HG03521 (cell line): ENCODE results near the gene NEK7.
"Not testable (repeated sequence)": the region's sequence is repeated elsewhere in the genome, so short reads cannot be mapped to it uniquely, and the experiment has no call there.

ENCODE experiments used
- ATAC-seq: cut with Tn5 transposase; IDR thresholded peaks from one replicate; pipeline ENCODE4 v1.9.1; 2021; ENCODE audit warnings: mild to moderate bottlenecking, moderate library complexity; ENCODE audit not compliant: unreplicated experiment

NEK7 gene

DNA sequence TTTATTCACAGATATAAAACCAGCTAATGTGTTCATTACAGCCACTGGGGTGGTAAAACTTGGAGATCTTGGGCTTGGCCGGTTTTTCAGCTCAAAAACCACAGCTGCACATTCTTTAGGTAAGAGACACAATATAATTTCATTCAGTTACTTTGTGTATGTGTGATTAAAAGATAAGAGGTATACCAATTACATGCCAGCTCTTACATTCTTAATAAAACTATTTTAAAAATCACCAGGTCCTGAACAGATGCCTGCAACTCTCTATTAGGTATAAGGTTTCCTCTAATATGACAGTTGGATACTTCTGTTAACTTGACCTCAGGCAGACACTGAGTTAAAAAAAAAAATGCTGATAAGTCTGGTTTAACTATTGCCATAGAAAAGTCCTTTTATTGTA lies 122.1 kb downstream of the NEK7 start:
- ATAC-seq: no peak

DNA sequence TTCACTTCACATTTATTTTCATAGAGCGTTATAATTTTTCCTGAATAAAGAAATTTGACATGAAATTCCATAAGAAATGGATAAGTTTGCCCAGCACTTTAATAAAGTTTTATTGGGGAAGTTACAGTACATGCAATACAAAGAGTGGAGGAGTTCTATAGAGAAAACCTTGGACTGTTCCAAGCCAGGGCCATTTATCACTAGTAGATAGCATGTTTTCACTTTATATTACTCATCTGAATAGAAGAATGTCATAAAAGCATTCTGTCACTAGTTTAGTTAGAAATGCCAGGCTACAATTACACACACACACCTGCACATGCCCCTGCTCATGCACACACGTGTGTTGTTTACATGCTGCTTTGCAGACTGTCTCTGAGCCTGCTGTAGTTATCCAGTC lies 123.3 kb downstream of the NEK7 start:
- no peak for ATAC-seq

DNA sequence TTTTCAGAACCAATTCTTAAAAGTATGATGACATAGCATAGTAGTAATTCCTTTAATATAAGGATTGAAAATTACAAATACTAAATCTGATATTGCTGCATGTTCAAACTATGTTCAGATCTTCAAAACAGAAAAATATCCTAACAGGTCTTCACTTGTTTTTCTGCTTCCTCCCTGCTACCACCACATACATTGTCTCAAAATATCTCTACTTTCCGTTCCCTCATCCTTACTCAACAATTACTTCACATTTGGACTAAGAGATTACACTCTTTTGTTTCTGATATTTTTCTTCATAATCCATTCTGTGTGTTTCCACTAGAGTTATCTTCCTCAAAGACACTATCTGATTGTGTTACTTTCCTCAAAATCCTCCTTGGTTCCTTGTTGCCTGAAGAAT lies 125.1 kb downstream of the NEK7 start:
- ATAC-seq: no peak

DNA sequence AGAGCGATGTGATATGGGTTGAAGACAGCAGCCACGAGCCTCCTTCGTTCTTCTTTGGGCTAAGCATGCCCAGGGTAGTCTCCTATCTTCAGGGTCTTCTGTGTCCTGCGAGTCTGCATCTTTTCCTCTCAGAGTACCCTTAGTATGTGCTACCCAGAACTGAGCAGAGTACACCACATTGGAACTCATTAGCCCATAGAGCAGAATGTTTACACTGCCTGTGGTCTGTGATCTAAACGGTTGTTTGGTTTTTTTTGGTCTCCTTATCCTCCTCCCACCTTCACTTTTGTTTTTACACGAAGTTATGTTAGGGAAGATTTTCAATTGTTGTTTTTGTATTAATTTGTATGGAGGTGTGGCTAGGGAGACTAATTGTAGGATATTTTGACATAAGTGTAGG lies 126.4 kb downstream of the NEK7 start:
- ATAC-seq: no peak

DNA sequence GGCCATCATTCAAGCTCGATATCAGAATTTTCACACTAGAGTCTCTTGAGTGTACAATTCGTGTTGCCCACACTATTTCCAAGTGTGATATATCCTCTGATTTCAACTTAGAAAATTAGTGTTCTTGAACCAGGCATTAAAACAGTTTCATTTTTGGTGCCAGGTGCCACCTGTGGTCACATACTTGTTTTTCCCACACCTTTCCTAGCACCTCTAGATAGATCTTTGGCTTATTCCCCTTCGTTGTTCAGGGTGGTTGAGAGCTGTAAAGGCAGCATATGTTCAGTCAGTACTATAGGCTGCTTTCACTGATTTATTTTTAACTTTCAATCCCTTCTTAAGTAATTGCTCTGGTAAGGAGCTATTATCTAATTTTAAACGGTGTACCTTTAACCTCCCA lies 131.1 kb downstream of the NEK7 start:
- no peak for ATAC-seq

DNA sequence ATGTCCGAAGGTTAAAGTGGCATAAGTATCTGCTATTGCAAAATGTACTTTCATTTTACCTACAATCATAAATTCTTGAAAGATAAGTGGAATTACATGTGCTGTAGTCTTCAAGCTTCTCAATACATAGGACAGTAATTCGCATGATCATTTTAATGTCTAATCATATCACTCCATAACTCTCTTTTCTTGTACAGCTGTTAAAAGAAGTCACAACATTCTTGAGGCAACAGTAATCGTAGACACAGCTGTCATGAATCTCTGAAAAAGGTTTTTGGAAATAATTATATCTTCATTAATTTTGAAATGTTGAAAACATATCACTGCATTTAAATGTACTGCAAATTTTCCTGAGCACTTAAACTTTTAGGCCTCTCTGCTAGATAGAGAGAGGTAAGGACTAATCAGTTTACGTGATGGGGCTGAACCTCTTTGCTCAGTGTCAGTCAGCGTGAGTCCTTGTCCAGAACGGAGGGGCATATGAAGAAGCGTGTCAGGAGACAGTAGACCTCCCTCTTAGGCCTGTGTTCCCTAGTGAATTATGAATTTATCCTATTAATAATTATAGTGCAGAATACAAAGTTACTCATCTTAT lies 133.4 kb downstream of the NEK7 start:
- no peak for ATAC-seq

DNA sequence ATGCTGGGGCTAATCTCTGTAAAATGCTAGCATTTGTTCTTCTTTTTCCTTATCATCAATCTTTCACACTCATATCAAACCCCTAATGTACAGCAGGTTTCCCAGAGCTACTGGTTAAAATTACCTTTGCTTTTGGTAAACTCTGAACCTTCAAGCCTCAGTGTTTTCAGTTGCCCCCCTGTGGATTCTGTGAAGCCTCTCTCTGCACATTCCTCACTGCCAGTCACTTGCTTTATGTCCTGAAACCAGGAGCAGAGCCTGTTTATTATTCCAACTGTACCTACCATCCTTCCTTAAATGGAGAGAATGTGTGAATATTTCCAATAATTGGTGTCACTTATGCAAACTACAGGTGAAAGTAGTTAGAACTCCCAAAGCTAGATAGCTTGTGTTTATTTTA lies 134.2 kb downstream of the NEK7 start:
- ATAC-seq: no peak

DNA sequence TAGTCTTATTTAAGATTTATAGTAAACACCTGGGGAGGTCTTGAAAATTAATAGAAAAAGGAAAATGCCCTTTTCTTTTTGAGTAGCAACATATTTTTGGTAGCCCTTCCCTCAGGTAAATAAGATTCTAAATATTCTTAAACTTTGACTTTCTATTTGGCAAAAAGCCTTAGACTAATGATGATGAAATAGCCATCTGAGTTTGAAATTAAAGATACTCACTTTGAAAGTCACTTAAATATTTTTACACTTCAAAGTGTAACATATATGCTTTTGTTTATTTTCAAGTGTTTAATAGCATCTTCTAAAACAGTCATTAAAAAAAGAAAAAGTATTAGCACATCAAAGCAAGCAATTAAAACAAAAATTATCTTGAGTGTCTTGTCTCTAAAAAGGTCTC lies 135.1 kb downstream of the NEK7 start:
- ATAC-seq: no peak

DNA sequence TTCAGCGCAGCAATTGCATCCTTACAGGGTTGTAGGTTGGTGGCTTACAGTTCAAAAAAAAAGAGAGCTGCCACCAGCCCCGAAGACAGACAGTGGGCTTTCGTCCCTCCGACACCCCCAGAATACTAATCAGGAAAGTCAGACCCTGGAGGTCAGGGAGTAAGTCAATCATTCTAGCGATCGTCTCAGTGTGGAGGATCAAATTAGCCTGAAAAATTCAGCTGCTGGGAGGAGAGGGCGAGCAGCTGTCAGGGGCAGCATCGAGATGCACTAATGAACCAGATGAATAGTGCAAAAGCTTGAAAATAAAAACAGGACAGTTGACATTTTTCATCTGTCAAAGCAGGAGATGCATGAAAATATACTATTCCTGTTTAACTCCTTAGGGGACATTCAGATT lies 138.4 kb downstream of the NEK7 start:
- ATAC-seq: no peak

DNA sequence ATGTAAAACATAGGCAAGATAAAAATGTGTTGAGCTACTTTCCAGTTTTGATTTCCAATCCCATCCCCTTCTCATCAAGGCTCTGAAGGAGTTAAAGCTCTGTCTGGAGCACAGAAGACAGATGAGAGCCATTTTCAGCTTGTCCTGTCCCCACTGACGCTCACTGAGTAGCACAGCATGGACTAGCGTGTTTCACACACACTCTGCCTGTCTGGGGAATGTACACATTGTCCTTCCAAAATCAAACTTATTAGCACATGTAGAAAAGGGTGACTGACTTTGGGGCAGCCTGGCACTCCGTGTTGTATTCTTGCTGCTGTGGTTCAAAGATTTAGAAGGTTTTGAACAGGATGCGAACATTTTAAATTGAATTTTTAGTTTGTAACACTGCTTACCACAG lies 139.2 kb downstream of the NEK7 start:
- no peak for ATAC-seq

DNA sequence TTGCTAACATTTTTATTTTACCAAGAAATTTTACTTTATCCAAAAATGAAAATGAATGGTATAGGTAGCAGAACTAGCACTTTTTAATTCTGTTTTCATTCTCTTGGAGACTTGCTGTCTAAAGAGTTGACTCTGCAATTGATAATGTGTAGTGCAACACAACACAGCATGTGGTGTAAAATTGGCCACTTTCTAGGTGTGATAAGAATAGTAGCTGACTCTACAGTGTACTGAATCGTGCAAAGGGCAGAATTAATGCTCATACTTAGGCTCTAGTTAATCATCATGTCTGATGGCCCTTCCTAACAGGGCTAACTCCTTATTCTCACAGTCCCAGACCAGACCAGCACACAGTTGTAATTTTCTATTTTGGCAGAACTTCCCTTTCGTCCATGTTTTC lies 140.5 kb downstream of the NEK7 start:
- no peak for ATAC-seq

DNA sequence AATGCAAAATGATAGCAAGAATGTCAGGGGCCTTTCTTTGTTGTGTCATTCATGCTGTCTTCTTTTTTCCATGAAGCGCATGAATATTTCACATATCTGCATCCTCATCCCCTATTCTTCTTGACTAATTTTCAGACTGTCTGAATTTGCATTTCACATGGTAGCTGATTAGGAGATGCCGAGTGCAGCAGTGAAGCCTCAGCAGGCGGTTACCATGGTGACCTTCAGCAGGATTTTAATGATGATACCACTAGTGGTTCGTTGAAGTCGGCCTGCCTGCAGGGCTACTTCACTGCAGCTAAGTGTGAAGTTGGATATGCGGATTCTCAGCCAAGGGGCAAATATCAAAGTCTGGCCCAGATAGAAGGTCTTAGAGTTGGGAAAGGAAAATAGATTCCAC lies 141.8 kb downstream of the NEK7 start:
- no peak for ATAC-seq

DNA sequence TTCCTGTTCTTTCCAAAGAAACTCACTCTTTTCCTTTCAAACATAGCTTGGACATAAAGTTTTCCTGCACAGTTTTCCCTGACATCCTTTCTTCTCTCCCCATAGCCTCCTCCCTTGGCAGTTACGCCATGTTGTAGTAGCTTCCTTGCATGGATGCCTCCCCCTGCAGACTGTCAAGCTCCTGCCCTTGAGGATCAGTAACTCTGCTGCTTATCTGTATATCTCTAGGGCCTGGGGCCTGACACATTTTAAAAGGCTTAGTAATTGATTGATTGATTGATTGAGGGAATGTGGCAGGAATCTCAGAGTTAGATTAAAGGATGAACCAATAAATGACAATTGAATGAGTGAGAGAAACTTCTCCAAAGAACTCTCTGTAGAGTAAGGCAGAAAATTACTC lies 143.7 kb downstream of the NEK7 start:
- ATAC-seq: no peak

DNA sequence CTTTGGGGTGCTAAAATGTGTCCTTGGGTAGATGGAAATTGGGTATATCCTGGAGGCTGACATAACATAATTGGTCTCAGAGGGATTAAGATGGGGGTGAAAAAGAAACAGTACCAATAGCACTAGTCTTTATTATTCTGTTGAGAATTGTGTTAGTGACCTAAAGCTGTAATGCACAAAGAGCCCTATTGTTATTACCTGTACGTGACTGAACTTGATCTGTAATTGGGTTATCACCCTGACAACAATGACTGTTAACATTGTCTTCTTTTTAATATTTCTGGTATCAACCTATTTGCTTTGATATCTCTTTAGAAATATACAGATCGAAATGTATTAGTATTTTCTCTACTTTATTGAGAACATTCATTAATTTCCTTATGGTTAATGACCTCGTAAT lies 147.6 kb downstream of the NEK7 start:
- no peak for ATAC-seq

DNA sequence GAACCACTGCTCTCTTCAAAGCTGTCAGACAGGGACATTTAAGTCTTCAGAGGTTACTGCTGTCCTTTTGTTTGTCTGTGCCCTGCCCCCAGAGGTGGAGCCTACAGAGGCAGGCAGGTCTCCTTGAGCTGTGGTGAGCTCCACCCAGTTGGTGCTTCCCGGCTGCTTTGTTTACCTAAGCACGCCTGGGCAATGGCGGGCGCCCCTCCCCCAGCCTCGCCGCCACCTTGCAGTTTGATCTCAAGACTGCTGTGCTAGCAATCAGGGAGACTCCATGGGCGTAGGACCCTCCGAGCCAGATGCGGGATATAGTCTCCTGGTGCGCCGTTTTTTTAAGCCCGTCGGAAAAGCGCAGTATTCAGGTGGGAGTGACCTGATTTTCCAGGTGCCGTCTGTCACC lies 158.0 kb downstream of the NEK7 start:
- not testable (repeated sequence) for ATAC-seq

DNA sequence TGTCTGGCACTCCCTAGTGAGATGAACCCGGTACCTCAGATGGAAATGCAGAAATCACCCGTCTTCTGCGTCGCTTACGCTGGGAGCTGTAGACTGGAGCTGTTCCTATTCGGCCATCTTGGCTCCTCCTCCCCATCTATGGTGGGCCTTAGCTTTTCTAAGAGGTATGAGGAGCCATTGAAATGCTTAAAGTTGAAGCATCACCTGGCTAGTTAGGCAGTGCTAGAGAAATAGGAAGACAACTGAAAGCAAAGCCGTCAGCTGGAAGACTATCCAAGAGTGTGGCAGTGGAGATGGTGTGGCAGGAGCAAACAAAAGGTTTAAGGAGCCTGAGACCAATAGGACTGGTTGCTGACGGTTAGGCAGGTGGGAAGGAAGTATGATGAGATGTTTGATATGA lies 158.5 kb downstream of the NEK7 start:
- ATAC-seq: not testable (repeated sequence)

DNA sequence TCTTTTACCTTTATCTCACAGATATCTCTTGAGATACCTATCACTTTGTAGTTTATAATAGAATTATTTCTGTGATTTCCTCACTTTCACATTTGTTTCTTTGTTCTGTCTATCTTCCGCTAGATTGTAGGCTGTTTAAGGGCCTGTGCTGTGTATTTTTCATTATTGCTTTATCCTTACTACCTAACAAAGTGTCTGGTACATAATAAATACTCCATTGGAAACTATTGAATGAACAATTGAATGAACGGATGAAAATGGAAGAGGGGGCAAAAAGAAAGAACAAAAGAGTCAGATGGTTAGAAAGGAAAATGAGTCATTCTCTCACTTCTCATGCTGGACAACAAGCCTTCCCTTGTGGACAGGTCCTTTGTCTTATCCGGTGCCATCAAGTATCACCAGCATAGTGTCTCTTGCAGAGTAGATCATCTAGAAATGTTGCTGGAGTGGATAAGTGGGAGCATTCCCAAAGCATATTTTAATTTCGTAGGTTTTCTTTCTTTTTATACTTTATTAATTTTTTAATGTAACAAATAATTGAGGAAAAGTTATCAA lies 159.8 kb downstream of the NEK7 start:
- ATAC-seq: no peak

DNA sequence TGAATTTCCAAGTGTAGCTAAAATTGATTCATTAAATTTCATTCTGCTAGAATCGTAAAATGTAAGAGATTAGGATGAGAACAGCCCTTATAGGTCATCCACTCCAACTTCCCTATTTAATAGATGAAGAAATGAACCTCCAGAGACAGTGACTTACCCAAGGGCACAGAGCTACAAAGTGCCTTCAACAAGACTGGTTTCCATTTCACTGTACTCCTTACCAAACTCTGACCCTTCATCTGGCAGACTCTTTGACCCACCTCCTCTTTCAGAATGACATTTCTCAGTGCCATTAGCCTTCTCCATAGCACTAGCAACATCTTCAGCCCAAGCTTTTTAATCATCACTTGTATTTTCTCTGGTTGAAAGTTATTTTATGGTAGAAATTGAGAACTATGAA lies 161.3 kb downstream of the NEK7 start:
- peak; percentile 58 for ATAC-seq

DNA sequence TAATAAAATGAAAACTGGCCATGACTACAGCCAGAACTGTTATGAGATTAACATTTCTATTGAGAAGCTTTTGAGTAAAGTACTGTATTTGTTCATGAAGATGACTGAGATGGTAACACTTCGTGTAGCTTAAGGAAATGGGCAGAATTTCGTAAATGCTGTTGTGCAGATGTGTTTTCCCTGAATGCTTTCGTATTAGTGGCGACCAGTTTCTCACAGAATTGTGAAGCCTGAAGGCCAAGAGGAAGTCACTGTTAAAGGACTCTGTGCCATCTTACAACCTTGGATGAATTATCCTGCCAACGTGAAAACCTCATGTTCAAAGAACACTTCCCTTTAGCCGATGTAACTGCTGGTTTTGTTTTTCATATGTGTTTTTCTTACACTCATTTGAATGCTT lies 164.0 kb downstream of the NEK7 start:
- ATAC-seq: no peak

DNA sequence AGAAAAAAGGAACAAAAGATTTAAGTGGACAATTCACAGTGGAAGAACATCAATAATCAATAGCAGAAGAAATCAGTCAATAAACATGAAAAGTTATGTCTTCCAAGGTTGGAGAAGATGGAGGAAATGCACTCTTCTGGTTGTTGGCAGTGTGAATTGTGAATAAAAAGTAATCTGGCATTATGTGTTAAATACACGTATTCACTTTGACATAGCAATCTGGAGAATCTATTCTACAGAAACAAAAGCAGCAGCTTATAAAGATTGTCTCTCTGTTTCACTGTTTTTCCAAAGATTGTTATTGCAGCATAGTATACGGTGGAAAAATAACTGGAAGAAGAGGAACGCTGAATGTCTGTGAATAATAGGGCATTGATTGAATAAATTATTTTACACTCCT lies 169.4 kb downstream of the NEK7 start:
- ATAC-seq: no peak

DNA sequence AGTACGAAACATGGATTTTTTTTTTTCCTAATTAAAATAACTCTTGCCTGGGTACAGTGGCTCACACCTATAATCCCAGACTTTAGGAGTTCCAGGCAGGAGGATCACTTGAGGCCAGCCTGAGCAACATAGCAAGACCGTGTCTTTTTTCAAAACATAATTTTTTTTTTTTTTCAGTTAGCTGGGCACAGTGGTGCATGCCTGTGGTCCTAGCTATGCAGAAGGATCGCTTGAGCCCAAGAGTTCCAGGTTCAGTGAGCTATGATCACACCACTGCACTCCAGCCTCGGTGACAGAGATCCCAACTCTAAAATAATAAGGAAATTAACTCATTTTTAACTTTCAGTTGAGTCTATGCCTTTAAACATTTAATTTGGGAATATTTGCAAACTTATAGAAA lies 170.1 kb downstream of the NEK7 start:
- no peak for ATAC-seq

DNA sequence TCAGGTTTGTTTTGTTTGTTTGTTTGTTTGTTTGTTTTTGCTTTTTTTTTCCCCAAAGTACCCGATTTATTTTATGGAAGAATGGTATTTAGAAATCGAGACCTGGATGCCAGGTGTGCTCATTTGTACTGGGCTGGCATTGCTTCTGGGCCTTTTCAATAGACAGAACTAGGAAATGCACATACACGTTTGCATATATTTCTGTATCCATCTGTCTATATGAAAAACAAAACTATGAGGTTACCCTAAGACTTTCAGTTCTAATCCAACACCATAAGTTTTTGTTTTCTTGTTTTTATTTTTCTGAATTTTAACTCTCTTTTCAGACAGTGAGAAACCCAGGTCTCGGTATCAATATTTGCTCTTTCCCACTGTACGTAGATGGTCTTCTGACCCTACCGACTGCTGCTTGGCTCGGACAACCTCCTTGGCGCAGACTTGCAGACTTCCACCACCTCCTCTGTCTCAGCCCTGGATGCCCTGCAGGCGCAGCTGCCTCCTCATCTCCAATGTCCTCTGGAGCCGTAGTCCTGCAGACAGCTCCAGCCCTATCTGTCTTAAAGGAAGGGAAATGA lies 171.7 kb downstream of the NEK7 start:
- no peak for ATAC-seq

DNA sequence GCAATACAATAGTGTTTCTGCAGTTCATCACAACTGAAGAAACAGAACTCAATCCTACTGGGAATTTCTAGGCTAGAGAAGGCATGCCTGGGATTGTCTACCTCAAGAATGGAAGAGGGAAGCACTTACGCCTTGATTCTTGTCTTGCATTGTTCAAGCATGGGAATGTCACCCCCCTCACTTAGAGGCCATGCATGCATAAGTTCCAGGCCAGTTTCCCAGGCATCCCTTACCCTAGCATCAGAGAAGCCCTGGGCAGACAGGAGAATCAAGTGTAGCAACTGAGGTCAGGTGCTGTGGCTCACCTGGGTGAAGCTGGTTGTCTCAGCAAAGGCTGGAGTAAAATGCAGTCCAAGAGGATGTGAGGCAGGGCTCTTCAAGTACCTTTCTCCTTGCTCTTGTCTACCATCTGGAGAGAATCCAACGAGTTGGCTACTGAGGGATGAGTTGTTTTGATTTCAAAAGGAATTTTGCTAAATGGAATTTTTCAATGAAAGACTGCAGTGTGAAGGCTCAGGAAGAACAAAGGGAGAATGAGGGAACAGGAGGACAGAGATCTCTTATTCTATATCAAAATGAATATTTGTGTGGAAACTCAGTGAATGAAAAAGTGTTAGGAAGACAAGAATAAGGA lies 174.3 kb downstream of the NEK7 start:
- ATAC-seq: no peak
